GM18867 (cell line): ENCODE measurements around the gene CALCOCO1.
A peak's percentile ranks its signal among the peaks of the same experiment; 100 is the strongest.
"Not testable (repeated sequence)": the region's sequence is repeated elsewhere in the genome, so short reads cannot be mapped to it uniquely, and the experiment has no call there.

Experiments used
- ATAC-seq: cut with Tn5 transposase; IDR thresholded peaks from one replicate; pipeline ENCODE4 v1.9.1; 2021; ENCODE audit warnings: mild to moderate bottlenecking, moderate library complexity; ENCODE audit not compliant: unreplicated experiment

The CALCOCO1 gene

GRCh38 chr12:53734425-53734824 lies 7.2 kb upstream of the CALCOCO1 start:
- ATAC-seq, result no peak

- ATAC-seq, result no peak
Observed at GRCh38 chr12:53733807-53734200, 6.6 kb upstream of the CALCOCO1 start.

- no peak for ATAC-seq
Observed at GRCh38 chr12:53733051-53733806, 6.0 kb upstream of the CALCOCO1 start.

- no peak for ATAC-seq
Observed at GRCh38 chr12:53729644-53730043, 2.4 kb upstream of the CALCOCO1 start.

- ATAC-seq, result no peak
Observed at GRCh38 chr12:53728206-53728605, 954 bp upstream of the CALCOCO1 start.

- no peak for ATAC-seq
Observed at GRCh38 chr12:53726946-53727309, 324 bp downstream of the CALCOCO1 start.

GRCh38 chr12:53726341-53726740 lies 911 bp downstream of the CALCOCO1 start:
- ATAC-seq, result no peak

GRCh38 chr12:53725824-53726223 lies 1.4 kb downstream of the CALCOCO1 start:
- no peak for ATAC-seq

GRCh38 chr12:53722450-53723041 lies 4.7 kb downstream of the CALCOCO1 start:
- no peak for ATAC-seq

- no peak for ATAC-seq
Observed at GRCh38 chr12:53720946-53721345, 6.3 kb downstream of the CALCOCO1 start.

- no peak for ATAC-seq
Observed at GRCh38 chr12:53719649-53720048, 7.6 kb downstream of the CALCOCO1 start.

GRCh38 chr12:53718567-53718966 lies 8.7 kb downstream of the CALCOCO1 start:
- not testable (repeated sequence) for ATAC-seq

- ATAC-seq, result no peak
Observed at GRCh38 chr12:53717319-53717718, 9.9 kb downstream of the CALCOCO1 start.

GRCh38 chr12:53714004-53714403 lies 13.2 kb downstream of the CALCOCO1 start:
- ATAC-seq, result no peak

- ATAC-seq, result no peak
Observed at GRCh38 chr12:53713516-53713915, 13.7 kb downstream of the CALCOCO1 start.

GRCh38 chr12:53712059-53712643 lies 15.1 kb downstream of the CALCOCO1 start:
- ATAC-seq, result no peak

GRCh38 chr12:53710091-53710490 lies 17.2 kb downstream of the CALCOCO1 start:
- ATAC-seq, result no peak

GRCh38 chr12:53709671-53710070 lies 17.6 kb downstream of the CALCOCO1 start:
- no peak for ATAC-seq

GRCh38 chr12:53706080-53706479 lies 21.2 kb downstream of the CALCOCO1 start:
- no peak for ATAC-seq

- no peak for ATAC-seq
Observed at GRCh38 chr12:53703756-53704155, 23.5 kb downstream of the CALCOCO1 start.

- peak; percentile 51 for ATAC-seq
Observed at GRCh38 chr12:53701518-53702264, 25.6 kb downstream of the CALCOCO1 start.

GRCh38 chr12:53700567-53700966 lies 26.7 kb downstream of the CALCOCO1 start:
- ATAC-seq, result no peak
